ENCODE measurements around the gene ZNF423.
A peak's percentile ranks its signal among the peaks of the same experiment; 100 is the strongest.

Gene ZNF423

GRCh38 chr16:49858200-49859124, 2.5 kb upstream of the ZNF423 start:
- peak overlapping the region; percentile 51 for H3K4me2 ChIP-seq (ENCODE audit: low read length)
- H3F3A ChIP-seq (ENCODE audit: control insufficient read depth, insufficient read depth) = no peaks in the 10 kb centered on the region
- no peaks in the 10 kb centered on the region for H3K79me2 ChIP-seq (ENCODE audit: control insufficient read depth, low read length)
- H3K9me2 ChIP-seq (replicated peaks; ENCODE audit: control insufficient read depth, low read length) = no peaks in the 10 kb centered on the region
- no peaks in the 10 kb centered on the region for H3K9me3 ChIP-seq (ENCODE audit: control insufficient read depth, insufficient read depth, low read length)
- H3K36me3 ChIP-seq (ENCODE audit: control insufficient read depth, low read length) = no peaks in the 10 kb centered on the region
- H3K4me3 ChIP-seq (ENCODE audit: low read length) = peak overlapping the region; percentile 10; the same call in 1 of the 2 replicates
- H3K27me3 ChIP-seq (ENCODE audit: control insufficient read depth, low read length) = peaks cover 62% of the 10 kb centered on the region
- H3K27ac ChIP-seq (ENCODE audit: low read depth, low read length) = no peak overlapping the region
- no peak for TF ChIP-seq CTCF (IDR thresholded peaks at IDR 0.05; ENCODE audit: low read depth, low read length, poor library complexity, severe bottlenecking)
- TF ChIP-seq EZH2phosphoT487 (IDR thresholded peaks at IDR 0.05; ENCODE audit: borderline replicate concordance, low read length) = no peak
- H3K4me1 ChIP-seq (ENCODE audit: control insufficient read depth, low read length) = peaks cover 13% of the 10 kb centered on the region; the same call in 1 of the 2 replicates
- H4K20me1 ChIP-seq (ENCODE audit: control insufficient read depth, insufficient read depth, low read depth, low read length) = no peaks in the 10 kb centered on the region

DNA sequence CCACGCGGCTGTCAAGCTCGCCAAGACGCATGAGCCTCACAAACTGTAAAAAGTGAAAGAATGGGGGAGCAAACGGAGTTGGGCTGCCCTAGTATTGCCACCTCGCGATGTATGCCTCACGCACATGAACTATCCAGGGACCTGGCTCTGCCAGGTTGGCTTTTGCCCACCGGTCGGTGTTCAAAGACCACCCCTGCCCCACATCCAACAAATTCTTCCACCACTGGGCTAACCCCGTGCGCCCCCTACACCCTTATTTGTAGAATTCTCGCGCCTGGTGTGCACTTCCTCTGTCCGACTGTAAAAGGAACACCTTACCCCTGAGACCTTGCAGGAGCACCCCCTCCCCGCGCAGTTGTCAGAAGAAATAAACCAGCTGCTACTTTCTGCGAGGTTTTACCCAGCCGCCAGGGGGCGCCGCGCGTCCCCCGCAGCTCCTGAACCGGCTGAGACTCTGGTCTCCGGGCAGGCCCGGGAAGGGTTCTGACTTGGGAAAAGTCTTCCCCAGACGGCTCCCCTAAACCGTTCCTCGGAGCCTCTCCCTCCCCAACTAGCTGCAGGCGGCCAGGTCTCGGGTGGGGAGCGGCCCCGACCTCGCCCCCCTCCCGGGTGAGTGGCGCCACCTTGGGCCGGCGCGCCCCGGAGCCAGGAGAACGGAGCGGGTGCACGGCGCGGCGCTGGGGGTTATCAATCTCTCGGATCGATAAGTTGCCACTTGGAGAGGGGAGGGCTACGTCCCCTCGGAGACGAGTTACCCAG, 1.7 kb upstream of the ZNF423 start:
- Histone ChIP-seq H3K27ac (ENCODE audit: low read depth, low read length) (no peak overlapping the region), H3K27me3 (ENCODE audit: control insufficient read depth, low read length) (peaks cover 69% of the 10 kb centered on the region), H3F3A (ENCODE audit: control insufficient read depth, insufficient read depth) (no peaks in the 10 kb centered on the region), H3K4me2 (ENCODE audit: low read length) (peak overlapping the region; percentile 17; the same call in 1 of the 2 replicates), H3K9me2 (replicated peaks; ENCODE audit: control insufficient read depth, low read length) (no peaks in the 10 kb centered on the region), H3K79me2 (ENCODE audit: control insufficient read depth, low read length) (no peaks in the 10 kb centered on the region), H3K36me3 (ENCODE audit: control insufficient read depth, low read length) (no peaks in the 10 kb centered on the region), H3K4me1 (ENCODE audit: control insufficient read depth, low read length) (peaks cover 13% of the 10 kb centered on the region; the same call in 1 of the 2 replicates), H4K20me1 (ENCODE audit: control insufficient read depth, insufficient read depth, low read depth, low read length) (no peaks in the 10 kb centered on the region), H3K4me3 (ENCODE audit: low read length) (no peak overlapping the region), H3K9me3 (ENCODE audit: control insufficient read depth, insufficient read depth, low read length) (no peaks in the 10 kb centered on the region)
- TF ChIP-seq EZH2phosphoT487 (IDR thresholded peaks at IDR 0.05; ENCODE audit: borderline replicate concordance, low read length) (peak; percentile 97; the same call in 1 of the 2 replicates), CTCF (IDR thresholded peaks at IDR 0.05; ENCODE audit: low read depth, low read length, poor library complexity, severe bottlenecking) (peak; percentile 93)

GRCh38 chr16:49856672-49857330, 889 bp upstream of the ZNF423 start:
- Histone ChIP-seq H3K4me2 (ENCODE audit: low read length) (peak overlapping the region; percentile 29; the same call in 1 of the 2 replicates), H3K4me3 (ENCODE audit: low read length) (no peak overlapping the region), H3K27ac (ENCODE audit: low read depth, low read length) (no peak overlapping the region), H3K9me3 (ENCODE audit: control insufficient read depth, insufficient read depth, low read length) (no peaks in the 10 kb centered on the region), H3K27me3 (ENCODE audit: control insufficient read depth, low read length) (peaks cover 70% of the 10 kb centered on the region), H3F3A (ENCODE audit: control insufficient read depth, insufficient read depth) (no peaks in the 10 kb centered on the region), H4K20me1 (ENCODE audit: control insufficient read depth, insufficient read depth, low read depth, low read length) (no peaks in the 10 kb centered on the region), H3K9me2 (replicated peaks; ENCODE audit: control insufficient read depth, low read length) (no peaks in the 10 kb centered on the region), H3K36me3 (ENCODE audit: control insufficient read depth, low read length) (no peaks in the 10 kb centered on the region), H3K79me2 (ENCODE audit: control insufficient read depth, low read length) (no peaks in the 10 kb centered on the region), H3K4me1 (ENCODE audit: control insufficient read depth, low read length) (peaks cover 13% of the 10 kb centered on the region; the same call in 1 of the 2 replicates)
- TF ChIP-seq EZH2phosphoT487 (IDR thresholded peaks at IDR 0.05; ENCODE audit: borderline replicate concordance, low read length) (no peak), CTCF (IDR thresholded peaks at IDR 0.05; ENCODE audit: low read depth, low read length, poor library complexity, severe bottlenecking) (no peak)

Measured in DOHH2 (cell line).